Activated effector memory CD4-positive, alpha-beta T cell treated with Interleukin-2 at 50 U/mL for 16 hours (primary cell): Measurements from ENCODE around the gene NOS1AP.

Source experiments
- DNase-seq: peaks from one replicate; pipeline ENCODE4 v3.0.0-alpha.2; 2020

The NOS1AP gene

DNA sequence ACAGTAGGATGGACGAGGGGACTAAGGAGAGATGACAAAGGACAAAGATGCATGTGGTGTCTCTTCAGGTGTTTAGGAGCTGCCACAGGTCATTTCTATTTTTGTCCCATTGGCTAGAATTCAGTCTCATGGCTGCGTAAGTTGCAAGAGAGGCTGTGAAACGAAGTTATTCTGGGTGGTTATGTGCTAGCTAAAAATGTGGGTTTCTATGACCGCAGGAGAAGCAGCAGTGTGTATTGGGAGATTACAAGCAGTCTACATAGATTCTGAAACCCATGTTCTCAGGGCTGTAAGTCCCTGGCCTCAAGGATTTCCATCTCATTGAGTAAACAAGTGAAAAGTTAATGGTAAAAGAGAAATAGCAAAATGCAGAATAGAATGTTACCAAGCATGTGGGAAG is 196.5 kb downstream of the NOS1AP start:
- no peak for DNase-seq

DNA sequence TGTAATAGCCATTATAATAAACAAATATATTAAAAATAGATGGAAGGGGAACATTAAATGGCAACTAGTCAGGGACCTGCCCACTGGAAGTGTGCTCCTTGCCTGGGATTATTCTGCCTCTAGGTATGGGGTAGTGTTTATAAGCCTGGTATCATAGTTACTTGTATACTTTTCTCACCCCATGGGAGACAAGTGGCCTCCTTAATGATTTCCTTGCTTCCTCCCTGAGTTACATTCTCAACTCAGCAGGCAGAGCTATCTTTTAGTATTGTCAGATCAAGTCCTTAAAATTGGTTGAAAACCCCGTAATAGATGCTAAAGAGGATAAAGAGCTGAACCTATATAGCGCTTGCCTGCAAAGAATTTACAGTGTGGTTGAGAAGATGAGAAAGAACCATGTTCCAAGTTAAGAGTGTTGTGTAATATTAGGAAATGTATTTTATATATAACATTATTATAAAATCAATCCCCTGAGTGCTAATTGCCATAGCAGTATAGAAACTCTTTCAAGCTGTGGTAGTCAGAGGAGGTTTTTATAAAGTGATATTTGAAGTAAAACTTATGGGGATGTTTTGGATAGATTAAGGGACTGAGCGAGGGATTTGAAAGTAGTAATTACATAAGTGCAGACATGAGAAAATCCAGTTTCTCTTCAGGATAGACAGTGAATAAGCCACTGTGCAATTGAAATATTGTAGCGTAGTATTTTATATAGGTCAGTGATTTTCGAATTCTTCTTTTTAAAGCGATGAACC is 200.7 kb downstream of the NOS1AP start:
- no peak for DNase-seq

DNA sequence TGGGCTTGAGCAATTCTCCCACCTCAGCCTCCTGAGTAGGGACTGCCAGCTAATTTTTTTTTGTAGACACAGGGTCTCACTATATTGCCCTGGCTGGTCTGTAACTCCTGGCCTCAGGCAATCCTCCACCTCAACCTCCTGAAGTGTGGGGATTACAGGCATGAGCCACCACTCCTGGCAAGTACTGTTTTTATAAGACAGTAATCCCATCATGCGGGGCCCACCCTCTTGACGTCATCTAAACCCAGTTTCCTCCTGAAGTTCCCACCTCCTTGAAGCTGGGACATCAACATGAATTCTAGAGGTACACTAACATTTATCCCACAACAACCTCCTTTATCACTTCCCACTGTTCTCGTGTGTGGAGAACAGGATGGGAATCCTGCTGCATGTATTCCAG is 202.5 kb downstream of the NOS1AP start:
- no peak for DNase-seq

DNA sequence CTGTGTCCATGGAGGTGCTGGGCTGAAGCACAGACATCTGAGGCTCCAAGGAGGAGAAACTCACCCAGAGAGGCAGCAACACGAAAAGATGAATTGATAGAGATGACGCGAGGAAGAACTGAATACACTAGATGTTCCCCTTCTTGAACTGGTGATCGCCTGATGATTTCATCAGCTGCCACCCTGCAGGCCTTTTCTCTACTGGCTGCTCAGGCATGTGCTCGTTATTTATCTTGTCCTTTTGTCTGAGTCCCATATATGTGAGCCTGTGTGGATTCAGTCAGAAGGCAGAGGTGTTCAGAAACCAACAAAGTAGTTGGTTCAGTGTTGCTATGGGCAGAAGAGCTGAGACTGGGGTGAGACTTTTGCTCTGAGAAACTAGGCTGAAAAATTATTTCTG is 202.9 kb downstream of the NOS1AP start:
- no peak for DNase-seq

DNA sequence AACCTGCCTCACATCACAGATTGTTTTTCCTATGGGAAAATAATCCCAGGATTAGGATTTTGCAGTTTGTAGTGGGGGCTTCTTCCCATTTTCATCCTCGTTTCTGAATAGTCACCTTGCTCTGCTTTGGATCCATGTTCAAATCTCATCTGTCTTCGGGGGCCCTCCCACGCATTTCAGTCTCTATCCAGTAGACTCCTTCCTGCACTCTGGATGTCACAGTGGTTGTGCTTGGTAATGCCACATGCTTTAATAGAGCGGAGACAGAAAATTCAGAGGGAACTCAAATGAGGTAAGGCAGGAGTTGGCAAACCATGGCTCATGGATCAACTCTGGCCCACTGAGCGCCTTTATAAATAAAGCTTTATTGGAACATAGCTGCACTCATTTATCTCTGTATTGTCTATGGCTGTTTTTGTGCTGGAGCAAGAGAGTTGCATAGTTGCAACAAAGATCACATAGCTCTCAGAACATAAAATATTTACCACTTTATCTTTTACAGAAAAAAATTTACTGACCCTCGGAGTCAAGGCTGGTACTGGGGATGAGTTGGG is 206.2 kb downstream of the NOS1AP start:
- no peak for DNase-seq

DNA sequence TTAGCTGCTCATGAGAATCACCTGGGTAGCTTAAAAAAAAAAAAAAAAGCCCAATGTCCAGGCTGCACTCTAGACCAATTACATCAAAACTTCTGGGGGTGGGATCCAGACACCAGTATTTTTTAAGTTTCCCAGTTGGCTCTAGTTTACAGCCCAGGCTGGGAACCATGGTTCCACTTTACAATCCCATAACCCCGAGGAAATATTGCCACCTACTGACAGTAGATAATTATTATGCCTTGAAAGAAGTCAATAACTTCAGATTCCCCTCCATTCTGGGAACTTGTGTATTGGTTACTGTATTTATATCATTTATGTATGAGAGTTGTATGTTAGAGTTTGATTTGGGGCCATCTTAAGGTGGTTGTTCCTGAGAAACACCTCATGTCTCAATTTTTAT is 207.0 kb downstream of the NOS1AP start:
- DNase-seq = no peak

DNA sequence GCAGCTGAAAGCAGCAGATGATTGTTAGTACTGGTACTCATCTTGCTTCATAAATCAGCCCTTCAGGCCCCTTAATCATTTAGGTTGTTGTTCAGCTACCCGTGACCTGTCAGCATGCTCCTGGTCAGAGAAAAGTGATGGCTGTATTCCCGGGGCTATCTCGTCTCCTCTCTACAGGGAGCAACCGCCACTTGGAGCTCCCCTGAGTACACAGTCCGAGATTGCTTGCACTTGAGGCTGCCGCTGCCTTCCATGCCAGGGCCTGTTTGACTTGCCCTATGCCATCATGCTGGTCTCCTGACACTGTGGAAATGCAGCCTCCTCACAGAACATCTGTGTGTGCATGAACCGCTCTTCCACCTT is 209.6 kb downstream of the NOS1AP start:
- DNase-seq = no peak

DNA sequence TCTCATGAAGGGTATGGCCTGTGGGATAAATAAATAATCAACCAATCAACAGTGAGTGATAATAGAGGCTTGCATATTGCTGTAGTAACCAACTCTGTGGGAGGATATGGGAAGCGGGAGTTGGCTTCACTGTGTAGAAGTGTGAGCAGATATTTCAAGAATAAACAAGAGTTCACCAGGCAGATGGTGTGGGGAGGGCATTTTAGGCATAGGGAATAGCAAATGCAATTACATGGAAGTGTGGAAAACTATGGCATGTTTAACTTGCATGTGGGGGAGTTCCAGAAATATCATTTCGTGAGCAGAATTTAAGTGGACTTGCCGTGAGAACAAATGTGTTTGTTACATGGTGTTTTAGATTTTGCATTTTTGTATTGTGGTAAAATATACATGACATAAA is 211.9 kb downstream of the NOS1AP start:
- DNase-seq = no peak

DNA sequence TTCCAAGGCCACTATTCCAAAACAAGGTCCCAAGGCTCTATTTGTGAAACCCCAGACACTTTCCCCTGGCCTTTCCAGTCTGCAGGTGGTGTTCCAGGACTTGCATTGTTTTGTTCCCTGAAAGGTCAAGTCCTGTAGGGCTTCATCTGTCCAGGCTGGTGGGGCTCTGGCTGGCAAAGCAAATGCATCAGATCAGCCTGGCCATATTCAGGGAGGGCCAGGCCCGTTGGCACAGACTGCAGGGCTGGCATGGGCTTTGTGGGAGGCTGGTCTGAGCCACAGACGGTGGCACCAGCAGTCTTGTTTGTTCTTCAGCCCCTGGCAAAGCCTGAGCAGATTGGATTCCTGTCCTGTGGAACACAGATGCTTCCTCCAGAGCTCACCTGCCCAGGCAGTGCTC is 214.2 kb downstream of the NOS1AP start:
- no peak for DNase-seq

DNA sequence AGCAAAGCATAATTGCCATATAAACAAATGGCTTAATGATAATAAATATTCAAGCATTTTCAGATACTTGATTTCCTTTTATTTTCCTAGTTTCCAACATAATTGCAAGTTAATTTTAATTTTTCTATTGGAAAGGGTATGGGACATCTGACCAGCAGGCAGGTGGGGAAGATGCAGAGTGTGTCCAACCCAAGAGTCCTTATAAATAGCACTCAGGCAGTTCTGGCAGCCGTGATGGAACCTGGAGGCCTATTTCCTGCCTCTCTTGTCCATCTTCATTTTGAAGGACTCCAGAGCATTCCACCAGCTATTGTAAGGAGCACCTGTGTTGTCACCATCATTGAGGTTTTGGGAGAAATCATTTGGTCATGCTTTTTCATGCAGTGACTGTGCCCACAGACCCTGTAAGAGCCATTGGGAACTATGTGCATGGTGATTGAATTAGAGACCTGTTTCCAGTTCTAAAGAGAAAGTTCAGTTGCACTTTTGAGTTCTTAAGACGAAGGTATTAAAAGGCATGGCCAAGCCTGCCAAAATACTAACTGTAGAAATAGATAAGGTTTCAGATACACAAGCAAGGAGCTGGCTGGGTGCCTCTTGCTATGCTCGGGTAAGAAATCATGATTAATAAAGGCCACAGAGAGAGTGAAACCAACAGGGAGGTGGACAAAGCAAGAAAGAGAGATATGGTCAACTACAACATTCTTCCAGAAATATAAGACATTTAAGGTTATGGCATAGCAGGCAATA is 214.9 kb downstream of the NOS1AP start:
- no peak for DNase-seq

DNA sequence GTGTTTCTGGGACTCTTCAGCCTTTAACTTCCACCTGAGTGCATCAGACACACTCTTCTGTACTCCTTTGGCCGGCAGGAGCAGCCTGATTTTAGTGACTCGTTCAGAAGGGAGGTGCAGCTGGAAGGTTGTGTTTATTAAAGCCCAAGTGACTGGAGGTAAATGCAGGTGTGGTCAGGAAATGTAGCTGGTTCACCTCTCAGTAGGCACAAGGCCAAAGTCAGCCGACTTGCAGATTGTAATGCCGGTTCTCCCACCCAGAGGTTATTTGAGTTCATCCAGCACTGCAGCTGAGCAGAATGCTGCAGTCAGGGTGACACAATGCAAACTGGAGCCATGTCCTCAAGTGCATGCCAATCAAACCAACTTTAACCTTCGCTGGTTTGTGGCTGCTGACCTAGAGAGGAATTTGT is 215.7 kb downstream of the NOS1AP start:
- no peak for DNase-seq

DNA sequence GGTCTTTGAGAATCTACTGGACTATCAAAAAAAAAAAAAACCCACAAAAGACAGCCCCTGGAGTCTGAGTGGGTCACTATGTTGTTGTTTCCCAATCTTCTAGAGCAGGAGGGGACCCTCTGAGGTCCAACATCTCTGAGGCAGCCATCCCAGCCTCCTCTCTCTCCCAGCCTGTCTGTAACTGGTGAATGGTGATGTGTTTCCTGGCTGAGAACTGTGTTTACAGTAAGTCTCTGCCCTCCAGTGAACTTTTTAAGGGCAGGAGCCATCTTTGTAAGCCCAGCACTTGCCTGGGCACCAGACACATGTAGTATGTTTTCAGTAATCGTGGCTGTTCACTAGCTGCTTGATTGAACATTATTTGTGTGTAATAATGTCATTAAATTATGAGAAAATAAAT is 221.5 kb downstream of the NOS1AP start:
- DNase-seq = no peak

DNA sequence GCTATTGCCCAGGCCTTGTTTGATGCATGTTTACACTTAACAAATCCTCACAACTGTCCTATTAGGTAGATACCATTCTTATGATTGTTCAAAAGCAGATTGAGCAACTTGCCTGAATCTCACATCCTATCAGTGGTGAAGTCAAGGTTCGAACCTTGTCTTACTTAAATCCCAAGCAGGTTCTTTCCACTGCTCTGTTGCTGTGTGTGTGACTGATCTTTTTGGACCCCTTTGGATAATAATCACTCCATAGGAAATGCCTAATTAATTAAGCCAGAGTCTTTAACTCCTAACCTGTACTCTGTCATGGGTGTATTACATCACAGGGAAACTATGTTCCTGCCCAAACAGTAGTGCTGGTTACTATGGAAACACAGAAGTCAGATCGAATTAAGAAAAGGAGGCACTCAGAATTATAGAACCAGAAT is 222.9 kb downstream of the NOS1AP start:
- no peak for DNase-seq

DNA sequence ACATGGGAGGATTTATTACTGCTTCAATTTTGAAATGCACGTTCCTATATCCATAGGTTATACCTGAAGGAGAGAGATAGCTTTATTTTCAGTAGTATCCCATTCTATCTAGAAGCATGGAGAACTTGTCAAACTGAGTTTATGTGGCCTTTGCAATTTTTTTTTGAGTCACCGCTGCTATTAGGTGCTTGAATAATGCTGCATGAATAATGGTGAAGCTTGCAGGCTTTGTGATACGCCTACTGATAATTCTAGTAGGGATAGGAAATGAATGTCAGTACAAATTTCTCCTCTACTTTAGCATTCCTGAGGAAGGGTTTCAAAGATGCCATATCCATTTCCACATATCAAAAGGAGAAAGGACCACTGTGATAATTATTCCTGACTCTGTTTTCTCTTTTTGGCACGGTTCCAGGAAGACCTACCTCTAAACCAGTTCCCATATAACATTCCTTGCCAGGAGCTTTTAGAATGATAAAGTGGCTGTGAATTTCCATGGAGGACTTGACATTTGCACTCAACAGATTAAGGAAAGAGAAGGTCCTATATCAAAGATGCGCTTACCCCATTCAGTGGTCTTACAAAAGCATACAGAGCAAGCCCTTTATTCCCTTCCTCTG is 223.7 kb downstream of the NOS1AP start:
- no peak for DNase-seq

DNA sequence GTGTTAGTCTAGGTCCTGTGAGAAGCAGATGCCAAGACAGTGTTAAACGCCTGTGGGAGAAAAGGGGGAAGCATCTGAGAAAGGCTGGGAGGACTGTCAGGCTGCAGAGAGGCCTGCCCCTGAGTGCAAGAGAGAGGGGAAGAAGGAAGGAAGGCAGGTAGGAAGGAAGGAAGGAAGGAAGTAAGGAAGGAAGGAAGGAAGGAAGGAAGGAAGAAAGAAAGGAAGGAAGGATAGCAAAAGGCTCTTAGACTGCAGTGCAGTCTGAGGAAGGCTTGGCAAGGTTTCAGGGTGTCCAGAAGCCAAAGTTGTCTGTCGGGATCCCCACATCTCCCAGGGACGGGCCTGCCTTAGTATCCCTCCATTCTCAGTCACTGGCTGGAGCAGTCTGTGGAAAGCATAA is 224.5 kb downstream of the NOS1AP start:
- DNase-seq = no peak

DNA sequence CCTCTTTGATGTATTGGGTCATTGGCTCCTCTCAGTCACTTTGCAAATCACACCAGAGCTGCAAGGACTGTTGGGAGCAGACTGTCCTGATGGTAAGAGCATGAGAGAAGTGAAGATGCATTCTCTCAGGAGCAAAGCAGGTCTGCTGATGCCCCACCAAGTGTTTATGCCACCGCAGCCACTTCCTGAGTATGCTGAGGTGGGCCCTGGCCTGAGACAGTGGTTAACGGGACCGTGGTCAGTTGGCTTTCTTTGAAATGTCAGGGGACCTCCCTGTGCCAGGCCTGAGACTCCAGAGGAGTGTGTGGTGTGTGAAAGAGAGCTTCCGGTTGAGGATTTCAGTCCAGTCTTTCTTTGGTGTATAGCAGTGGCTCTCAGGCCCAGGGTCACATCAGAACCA is 227.7 kb downstream of the NOS1AP start:
- DNase-seq = no peak

DNA sequence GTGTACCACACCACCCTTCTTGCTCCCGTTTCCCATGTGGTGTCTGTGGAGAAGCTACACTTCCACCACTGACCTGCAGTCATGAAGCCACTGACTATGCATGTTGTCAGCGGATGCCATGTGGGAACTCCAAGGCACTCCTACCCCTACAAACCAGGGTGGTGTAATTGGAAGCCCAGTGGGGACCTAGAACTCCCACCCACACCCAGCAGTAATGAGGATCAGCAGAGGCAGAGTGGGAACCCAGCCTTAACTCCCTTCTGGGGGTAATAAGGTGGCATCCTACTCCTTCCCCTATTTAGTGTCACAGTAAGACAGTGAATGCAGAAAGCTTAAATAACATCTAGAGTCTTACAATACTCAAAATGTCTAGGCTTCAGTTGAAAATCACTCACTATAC is 228.8 kb downstream of the NOS1AP start:
- DNase-seq = no peak

DNA sequence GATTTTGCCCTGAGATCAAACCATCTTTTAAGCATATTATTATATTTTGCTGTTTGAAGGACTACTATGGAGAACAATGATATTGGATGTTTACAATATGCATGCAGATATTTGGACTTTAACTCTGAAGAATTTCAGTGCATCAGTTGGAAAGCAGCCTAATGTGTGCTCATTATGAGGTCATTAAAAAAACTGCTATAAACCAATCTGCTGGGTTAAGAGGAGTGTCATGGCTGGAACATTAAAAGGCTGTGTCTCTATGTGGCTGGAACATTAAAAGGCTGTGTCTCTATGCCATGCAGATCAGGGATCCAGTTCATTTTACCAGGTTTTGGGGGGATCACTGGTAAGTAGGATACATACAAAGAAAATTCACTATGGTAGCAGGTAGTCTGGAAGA is 229.5 kb downstream of the NOS1AP start:
- DNase-seq = no peak

DNA sequence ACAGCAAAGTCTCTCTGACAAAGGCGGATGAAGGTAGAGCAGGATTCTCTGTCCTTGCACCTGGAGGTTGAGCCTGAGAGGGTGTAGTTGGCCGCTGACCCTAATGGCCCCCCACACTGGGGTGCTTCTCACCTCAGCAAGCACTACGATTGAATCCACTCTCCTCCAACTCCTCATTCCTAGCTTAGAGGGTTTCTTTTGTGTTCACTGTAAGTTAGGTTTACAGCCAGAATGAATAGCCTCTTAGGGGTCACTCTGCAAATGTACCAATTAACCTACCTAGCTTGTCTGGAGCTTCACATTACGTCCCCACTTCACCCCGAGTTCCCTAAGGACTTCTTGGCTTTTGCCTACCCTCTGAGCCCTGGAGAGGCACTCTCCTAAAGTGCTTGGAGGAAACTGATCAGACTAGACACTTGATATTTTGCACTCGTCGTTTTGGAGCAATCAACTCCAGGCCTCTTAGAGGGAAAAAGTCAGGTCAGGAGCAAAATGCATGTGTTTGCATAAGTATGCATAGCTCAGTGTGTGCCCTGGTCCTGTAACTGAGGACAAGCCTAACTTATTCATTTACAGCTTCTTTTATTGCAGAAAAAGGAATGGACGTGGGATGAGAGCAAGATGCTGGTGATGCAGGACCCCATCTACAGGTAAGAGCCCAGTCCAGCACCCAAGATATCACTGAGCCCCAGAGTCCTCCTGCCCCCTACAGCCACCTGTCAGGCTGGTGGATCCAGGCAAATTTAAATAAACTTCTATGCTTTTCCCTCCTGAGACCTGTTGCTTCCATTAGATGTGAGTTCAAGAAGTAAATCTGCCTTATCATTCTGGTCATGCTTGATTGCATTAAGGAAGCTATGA is 230.8 kb downstream of the NOS1AP start:
- DNase-seq = no peak

DNA sequence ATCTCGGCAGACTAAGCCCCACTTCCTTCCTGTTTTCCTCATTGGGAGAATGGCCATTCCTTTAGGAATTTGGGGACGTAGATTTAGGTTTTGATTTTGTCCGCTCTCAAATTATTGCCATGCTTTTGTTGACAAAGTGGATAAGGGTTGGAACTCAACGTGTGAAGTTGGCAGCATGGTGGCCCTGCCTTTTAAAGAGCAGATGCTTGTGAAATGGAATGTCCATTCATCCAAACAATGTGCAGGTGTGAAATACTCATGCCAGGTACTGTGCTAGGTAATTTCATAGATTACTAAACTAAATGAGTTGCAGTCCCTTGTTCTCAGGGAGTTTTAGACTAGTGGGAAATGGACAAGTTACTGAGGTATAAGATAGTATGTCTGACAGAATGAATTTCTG is 232.2 kb downstream of the NOS1AP start:
- no peak for DNase-seq

DNA sequence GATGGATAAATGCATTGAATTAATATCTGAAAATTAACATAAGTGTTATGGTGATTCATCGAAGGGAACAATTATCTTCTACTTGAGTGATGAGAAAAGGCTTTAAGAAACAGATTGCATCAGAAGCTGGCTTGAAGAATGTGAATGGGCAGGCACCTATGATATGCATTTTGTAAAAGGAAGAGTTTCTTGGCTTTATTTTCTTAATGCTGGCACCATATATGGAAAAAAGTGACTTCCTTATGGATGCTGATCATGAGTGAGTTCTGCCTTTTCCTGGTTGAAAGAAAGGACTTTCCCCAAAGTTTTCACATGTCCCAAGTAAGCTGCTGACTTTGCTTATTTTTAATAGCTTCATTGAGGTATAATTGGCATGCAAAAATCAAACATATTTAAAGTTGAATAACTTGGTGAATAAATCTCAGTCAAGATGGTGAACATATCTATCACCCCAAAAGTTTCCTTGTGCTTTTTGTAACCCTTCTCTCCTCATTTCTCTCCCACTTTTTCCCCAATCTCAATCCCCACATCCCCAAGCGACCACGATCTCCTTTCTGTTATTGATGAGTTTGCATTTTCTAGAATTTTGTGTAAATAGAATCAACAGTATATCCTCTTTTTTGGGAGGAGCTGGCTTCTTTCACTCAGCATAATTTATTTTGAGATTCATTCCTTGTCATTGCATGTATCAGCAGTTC is 233.0 kb downstream of the NOS1AP start:
- no peak for DNase-seq

DNA sequence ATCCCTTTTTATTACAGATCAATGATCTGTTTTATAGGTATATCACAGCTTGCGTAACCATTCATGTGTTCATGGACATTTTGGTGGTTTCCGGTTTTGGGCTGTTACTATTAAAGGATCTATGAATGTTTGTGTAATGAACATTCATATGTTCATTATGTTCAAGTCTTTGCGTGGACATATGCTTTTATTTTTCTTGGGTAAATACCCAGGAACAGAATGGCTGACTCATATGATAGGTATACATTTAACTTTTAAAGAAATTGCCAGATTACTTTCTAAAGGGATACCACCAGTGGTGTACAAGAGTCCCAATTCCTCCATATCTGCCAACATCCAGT is 233.5 kb downstream of the NOS1AP start:
- no peak for DNase-seq

DNA sequence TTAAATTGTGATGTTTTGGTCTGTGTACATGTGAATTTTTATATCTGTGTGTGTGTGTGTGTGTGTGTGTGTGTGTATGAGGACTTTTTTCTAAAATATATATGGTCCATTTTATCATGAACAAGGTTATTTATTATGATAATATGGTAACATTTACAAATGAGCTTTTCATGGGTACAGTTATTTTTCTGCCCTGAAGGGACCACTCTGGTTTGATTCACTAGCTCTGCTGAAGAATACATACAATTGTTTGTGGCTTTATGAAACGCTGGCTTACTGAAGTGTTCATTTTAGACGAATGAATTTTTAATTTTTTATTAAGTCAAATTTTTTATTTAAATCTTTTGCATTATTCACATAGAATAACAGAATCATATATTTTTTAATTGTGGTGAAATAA is 235.2 kb downstream of the NOS1AP start:
- no peak for DNase-seq
